HG03565 (cell line): ENCODE results near the gene TMEM250.

Experiments
- ATAC-seq: cut with Tn5 transposase; IDR thresholded peaks from one replicate; pipeline ENCODE4 v1.9.1; 2021; ENCODE audit warnings: mild to moderate bottlenecking, moderate library complexity; ENCODE audit not compliant: unreplicated experiment

Gene TMEM250

GRCh38 chr9:136085815-136086212, 32.9 kb downstream of the TMEM250 start:
- ATAC-seq: no peak

- no peak for ATAC-seq
Observed at GRCh38 chr9:136084063-136084944, 34.4 kb downstream of the TMEM250 start.

GRCh38 chr9:136083558-136084062, 35.1 kb downstream of the TMEM250 start:
- ATAC-seq: no peak

- no peak for ATAC-seq
Observed at GRCh38 chr9:136082496-136083361, 35.9 kb downstream of the TMEM250 start.

- no peak for ATAC-seq
Observed at GRCh38 chr9:136081826-136082495, 36.7 kb downstream of the TMEM250 start.

GRCh38 chr9:136081113-136081825, 37.4 kb downstream of the TMEM250 start:
- ATAC-seq: no peak

GRCh38 chr9:136080716-136081112, 38.0 kb downstream of the TMEM250 start:
- ATAC-seq: no peak

GRCh38 chr9:136079916-136080246, 38.8 kb downstream of the TMEM250 start:
- ATAC-seq: no peak

GRCh38 chr9:136079211-136079915, 39.3 kb downstream of the TMEM250 start:
- no peak for ATAC-seq

- no peak for ATAC-seq
Observed at GRCh38 chr9:136078498-136079011, 40.1 kb downstream of the TMEM250 start.

- no peak for ATAC-seq
Observed at GRCh38 chr9:136078024-136078423, 40.7 kb downstream of the TMEM250 start.

- no peak for ATAC-seq
Observed at GRCh38 chr9:136077491-136077890, 41.2 kb downstream of the TMEM250 start.

- ATAC-seq: no peak
Observed at GRCh38 chr9:136075881-136076678, 42.6 kb downstream of the TMEM250 start.

GRCh38 chr9:136075134-136075841, 43.4 kb downstream of the TMEM250 start:
- no peak for ATAC-seq

GRCh38 chr9:136074706-136075105, 44.0 kb downstream of the TMEM250 start:
- no peak for ATAC-seq
